ENCODE results near the gene CRIM1. TPM values are rescaled to one million over a fixed set of nuclear protein-coding genes. Genes with fewer than 3 reads are reported as not detected.
A peak's percentile ranks its signal among the peaks of the same experiment; 100 is the strongest.

Gene CRIM1
- total RNA-seq, 1 donor from 2014 or later, result 30.3 TPM

DNA sequence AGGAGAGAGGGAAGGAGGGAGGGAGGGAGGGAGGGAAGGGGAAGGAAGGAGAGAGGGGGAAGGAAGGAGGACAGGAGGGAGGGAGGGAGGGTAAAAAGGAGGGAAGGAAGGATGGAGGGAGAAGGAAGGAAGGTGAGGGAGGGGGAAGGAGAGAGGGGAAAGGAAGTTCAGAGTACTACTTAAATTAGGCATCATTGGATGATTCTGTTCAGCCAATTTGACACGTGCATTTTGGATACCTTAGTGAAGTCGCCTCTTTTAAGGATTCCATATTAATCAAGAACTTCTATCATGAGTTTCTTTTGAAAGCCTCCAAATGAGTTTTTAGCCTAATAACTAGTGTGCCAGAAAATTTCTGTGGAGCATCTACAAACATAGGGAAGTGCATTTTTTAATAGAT, 179.5 kb downstream of the CRIM1 start:
- Mint-ChIP-seq H3K9me3 (no peaks in the 10 kb centered on the region), H3K36me3 (peaks cover 18% of the 10 kb centered on the region), H3K4me1 (ENCODE audit: unreplicated experiment) (peaks cover 12% of the 10 kb centered on the region), H3K27ac (no peak overlapping the region), H3K27me3 (no peaks in the 10 kb centered on the region), H3K4me3 (no peak overlapping the region)
- DNase-seq (ENCODE audit: extremely low spot score, unreplicated experiment), result no peak
- TF ChIP-seq, protein P1, sequence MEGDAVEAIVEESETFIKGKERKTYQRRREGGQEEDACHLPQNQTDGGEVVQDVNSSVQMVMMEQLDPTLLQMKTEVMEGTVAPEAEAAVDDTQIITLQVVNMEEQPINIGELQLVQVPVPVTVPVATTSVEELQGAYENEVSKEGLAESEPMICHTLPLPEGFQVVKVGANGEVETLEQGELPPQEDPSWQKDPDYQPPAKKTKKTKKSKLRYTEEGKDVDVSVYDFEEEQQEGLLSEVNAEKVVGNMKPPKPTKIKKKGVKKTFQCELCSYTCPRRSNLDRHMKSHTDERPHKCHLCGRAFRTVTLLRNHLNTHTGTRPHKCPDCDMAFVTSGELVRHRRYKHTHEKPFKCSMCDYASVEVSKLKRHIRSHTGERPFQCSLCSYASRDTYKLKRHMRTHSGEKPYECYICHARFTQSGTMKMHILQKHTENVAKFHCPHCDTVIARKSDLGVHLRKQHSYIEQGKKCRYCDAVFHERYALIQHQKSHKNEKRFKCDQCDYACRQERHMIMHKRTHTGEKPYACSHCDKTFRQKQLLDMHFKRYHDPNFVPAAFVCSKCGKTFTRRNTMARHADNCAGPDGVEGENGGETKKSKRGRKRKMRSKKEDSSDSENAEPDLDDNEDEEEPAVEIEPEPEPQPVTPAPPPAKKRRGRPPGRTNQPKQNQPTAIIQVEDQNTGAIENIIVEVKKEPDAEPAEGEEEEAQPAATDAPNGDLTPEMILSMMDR (conservative IDR thresholded peaks at IDR 0.05), result no peak

DNA sequence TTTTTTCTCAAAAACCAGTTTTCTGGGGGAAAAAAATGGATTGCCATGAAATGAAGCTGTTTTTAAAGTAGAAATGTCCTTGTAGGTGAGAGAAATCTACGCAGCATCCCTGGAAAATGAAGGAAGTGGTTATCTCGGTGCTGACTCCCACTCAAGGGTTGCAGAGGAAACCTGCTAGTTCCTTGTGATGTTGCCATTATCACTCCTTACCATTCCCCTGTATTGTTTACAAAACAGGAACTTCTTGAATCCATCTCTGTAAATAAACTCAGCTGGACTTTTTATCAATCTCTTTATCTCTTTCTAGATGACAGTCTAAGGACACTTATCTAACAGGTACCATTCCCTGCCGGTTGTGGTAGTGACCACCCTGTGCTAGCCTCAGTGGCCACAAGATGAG, 181.2 kb downstream of the CRIM1 start:
- TF ChIP-seq, protein P1 (conservative IDR thresholded peaks at IDR 0.05), result no peak
- H3K9me3 Mint-ChIP-seq, result no peaks in the 10 kb centered on the region
- no peaks in the 10 kb centered on the region for H3K4me1 Mint-ChIP-seq (ENCODE audit: unreplicated experiment)
- H3K36me3 Mint-ChIP-seq, result peaks cover 18% of the 10 kb centered on the region
- H3K4me3 Mint-ChIP-seq, result no peak overlapping the region
- no peak overlapping the region for H3K27ac Mint-ChIP-seq
- no peak for DNase-seq (ENCODE audit: extremely low spot score, unreplicated experiment)
- no peaks in the 10 kb centered on the region for H3K27me3 Mint-ChIP-seq

DNA sequence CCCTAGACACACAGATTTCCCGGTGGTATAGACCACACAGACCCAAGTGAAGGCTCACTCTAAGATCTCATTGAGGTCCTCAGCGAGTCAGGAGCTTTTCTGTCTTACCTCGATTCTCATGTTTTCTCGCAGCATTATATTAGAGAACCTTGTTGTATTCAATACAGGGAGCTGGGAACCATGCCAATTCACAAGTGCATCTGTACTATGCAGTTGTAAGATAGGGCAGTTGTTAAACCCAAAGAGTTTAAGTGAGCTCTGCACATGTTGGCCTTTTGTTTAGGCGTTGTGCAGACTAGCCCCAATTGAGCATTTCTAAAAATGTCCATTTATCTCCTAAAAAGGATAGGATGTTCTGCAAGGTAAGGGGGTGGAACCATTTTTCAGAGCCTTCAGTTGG, 182.8 kb downstream of the CRIM1 start:
- Mint-ChIP-seq H3K27ac (peak overlapping the region; percentile 12), H3K4me3 (no peak overlapping the region), H3K4me1 (ENCODE audit: unreplicated experiment) (no peaks in the 10 kb centered on the region), H3K9me3 (no peaks in the 10 kb centered on the region), H3K27me3 (no peaks in the 10 kb centered on the region), H3K36me3 (peaks cover 21% of the 10 kb centered on the region)
- TF ChIP-seq, protein P1 (conservative IDR thresholded peaks at IDR 0.05), result no peak
- DNase-seq (ENCODE audit: extremely low spot score, unreplicated experiment), result no peak

DNA sequence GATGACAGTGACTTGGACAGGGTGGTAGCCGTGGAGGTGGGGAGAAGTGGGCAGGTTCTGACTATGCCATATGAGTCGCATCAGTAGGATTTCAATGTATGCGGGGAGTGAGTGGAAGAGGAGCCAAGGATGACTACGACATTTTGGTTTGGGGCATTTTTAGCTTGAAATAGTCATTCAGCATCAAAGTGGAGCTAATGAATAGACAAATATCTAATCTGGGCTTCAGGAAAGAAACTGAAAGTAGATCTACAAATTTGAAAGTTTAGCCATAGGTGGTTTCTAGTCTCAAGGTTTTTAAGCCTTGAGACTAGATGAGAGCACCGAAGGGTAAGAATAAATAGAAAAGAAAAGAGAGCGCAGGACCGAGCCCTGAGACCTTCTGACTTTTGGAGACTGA, 184.1 kb downstream of the CRIM1 start:
- peaks cover 22% of the 10 kb centered on the region for H3K36me3 Mint-ChIP-seq
- TF ChIP-seq, protein P1 (conservative IDR thresholded peaks at IDR 0.05), result no peak
- H3K27me3 Mint-ChIP-seq, result no peaks in the 10 kb centered on the region
- no peak for DNase-seq (ENCODE audit: extremely low spot score, unreplicated experiment)
- H3K4me1 Mint-ChIP-seq (ENCODE audit: unreplicated experiment), result no peaks in the 10 kb centered on the region
- no peak overlapping the region for H3K27ac Mint-ChIP-seq
- H3K9me3 Mint-ChIP-seq, result no peaks in the 10 kb centered on the region
- H3K4me3 Mint-ChIP-seq, result no peak overlapping the region

DNA sequence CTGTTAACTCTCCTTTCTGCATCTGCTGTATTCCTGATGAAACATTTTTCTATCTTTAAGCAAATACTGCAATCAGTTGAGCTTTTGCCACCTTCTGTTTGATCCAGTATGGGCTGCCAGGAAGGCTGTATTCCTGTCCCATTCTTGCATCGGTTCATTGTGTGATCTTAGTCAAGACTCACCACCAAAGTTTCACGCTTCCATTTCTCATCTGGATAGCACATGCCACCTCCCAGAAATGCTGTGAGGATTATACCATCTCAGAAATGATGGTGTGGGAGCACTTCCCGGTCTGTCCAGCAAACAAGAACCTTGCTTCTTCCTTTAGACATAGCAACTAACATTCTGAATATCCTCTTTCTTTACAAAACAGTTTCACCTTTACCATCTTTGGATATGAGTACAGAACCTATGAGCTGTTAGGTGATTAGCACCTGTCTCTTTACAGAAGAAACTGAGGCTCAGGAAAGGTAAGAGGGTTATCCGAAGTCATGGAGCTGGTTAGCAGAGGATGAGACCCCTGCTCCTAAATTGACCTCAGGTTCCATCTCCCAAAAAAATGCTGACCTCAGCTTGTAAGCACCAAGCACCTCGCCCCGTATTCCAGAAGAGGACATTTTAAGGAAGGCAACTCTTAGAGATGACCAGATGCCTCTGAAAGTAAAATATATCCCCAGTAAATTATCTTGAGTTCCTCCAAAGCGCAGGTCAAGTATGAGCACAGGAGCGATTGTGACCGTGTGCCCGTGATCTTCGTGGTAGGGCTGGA, 185.6 kb downstream of the CRIM1 start:
- no peak overlapping the region for H3K27ac Mint-ChIP-seq
- H3K27me3 Mint-ChIP-seq, result no peaks in the 10 kb centered on the region
- H3K4me3 Mint-ChIP-seq, result no peak overlapping the region
- H3K4me1 Mint-ChIP-seq (ENCODE audit: unreplicated experiment), result no peaks in the 10 kb centered on the region
- H3K36me3 Mint-ChIP-seq, result peaks cover 28% of the 10 kb centered on the region
- no peak for DNase-seq (ENCODE audit: extremely low spot score, unreplicated experiment)
- no peaks in the 10 kb centered on the region for H3K9me3 Mint-ChIP-seq
- TF ChIP-seq, protein P1 (conservative IDR thresholded peaks at IDR 0.05), result no peak

Data from type B pancreatic cell (in vitro differentiated cells).